GM12872 (cell line): Measurements from ENCODE around the gene FAF1.

Source experiments
- CTCF ChIP-seq: IDR thresholded peaks from 3 replicates; pipeline ENCODE4 v1.5.1; 2011; ENCODE audit warnings: low read depth, mild to moderate bottlenecking, low read length, moderate library complexity; ENCODE audit not compliant: insufficient read depth

FAF1 gene

GRCh38 chr1:50570066-50570468 lies 390.0 kb downstream of the FAF1 start:
- TF ChIP-seq CTCF, result no peak

GRCh38 chr1:50568782-50569181 lies 391.3 kb downstream of the FAF1 start:
- TF ChIP-seq CTCF, result no peak

GRCh38 chr1:50566405-50566804 lies 393.7 kb downstream of the FAF1 start:
- no peak for TF ChIP-seq CTCF

- no peak for TF ChIP-seq CTCF
Observed at GRCh38 chr1:50564417-50564816, 395.6 kb downstream of the FAF1 start.

GRCh38 chr1:50562106-50562505 lies 398.0 kb downstream of the FAF1 start:
- no peak for TF ChIP-seq CTCF

- TF ChIP-seq CTCF, result no peak
Observed at GRCh38 chr1:50559421-50559820, 400.6 kb downstream of the FAF1 start.

GRCh38 chr1:50553921-50554320 lies 406.1 kb downstream of the FAF1 start:
- no peak for TF ChIP-seq CTCF

GRCh38 chr1:50548243-50548642 lies 411.8 kb downstream of the FAF1 start:
- no peak for TF ChIP-seq CTCF
